Neuronal stem cell (in vitro differentiated cells): ENCODE data around the gene HAUS6.

ENCODE experiments used
- DNase-seq: peaks from one replicate; pipeline ENCODE4 v3.0.0-alpha.2; 2013; ENCODE audit warnings: low spot score
- H2AFZ ChIP-seq: one replicate; pipeline ENCODE4 v1.6.1; 2013; ENCODE audit warnings: mild to moderate bottlenecking, low read length, inconsistent platforms
- H2AK5ac ChIP-seq: 2 replicates; pipeline ENCODE4 v1.6.1; 2013; ENCODE audit warnings: low read depth, mild to moderate bottlenecking, inconsistent platforms, low read length, moderate library complexity, mixed read lengths
- H2BK120ac ChIP-seq: 2 replicates; pipeline ENCODE4 v1.6.1; 2013; ENCODE audit warnings: low read depth, mild to moderate bottlenecking, inconsistent platforms, low read length, moderate library complexity, mixed read lengths
- H2BK12ac ChIP-seq: one replicate; pipeline ENCODE4 v1.6.1; 2013; ENCODE audit warnings: low read length, inconsistent platforms
- H2BK15ac ChIP-seq: 2 replicates; pipeline ENCODE4 v1.6.1; 2013; ENCODE audit warnings: mild to moderate bottlenecking, low read length, inconsistent platforms, mixed read lengths
- H2BK5ac ChIP-seq: one replicate; pipeline ENCODE4 v1.6.1; 2013; ENCODE audit warnings: inconsistent platforms, mild to moderate bottlenecking, low read length, moderate library complexity
- H3K14ac ChIP-seq: one replicate; pipeline ENCODE4 v1.6.1; 2013; ENCODE audit warnings: low read length, inconsistent platforms
- H3K18ac ChIP-seq: 2 replicates; pipeline ENCODE4 v1.6.1; 2013; ENCODE audit warnings: low read length, inconsistent platforms
- H3K23ac ChIP-seq: 2 replicates; pipeline ENCODE4 v1.6.1; 2013; ENCODE audit warnings: low read depth, mild to moderate bottlenecking, mixed read lengths, low read length, inconsistent platforms; ENCODE audit not compliant: poor library complexity
- H3K27ac ChIP-seq: replicated peaks from 3 replicates; pipeline ENCODE4 v1.5.1; 2013; ENCODE audit warnings: low read length, inconsistent platforms
- H3K27me3 ChIP-seq, 3 experiments: 2 replicates each; pipeline ENCODE4 v1.6.1; 2013; ENCODE audit warnings: low read length in 3 of 3, mild to moderate bottlenecking in 2 of 3, inconsistent platforms in 1 of 3, low read depth in 1 of 3, mixed read lengths in 1 of 3, moderate library complexity in 1 of 3; ENCODE audit not compliant: control insufficient read depth in 3 of 3, insufficient read depth in 3 of 3
- H3K36me3 ChIP-seq, 2 donors: replicated peaks in 1 of 2; 2 replicates each; pipeline ENCODE4 v1.6.1; 2013; ENCODE audit warnings: low read length in 2 of 2; ENCODE audit not compliant: control insufficient read depth in 2 of 2, insufficient read depth in 2 of 2
- H3K4ac ChIP-seq: 2 replicates; pipeline ENCODE4 v1.6.1; 2013; ENCODE audit warnings: inconsistent platforms, mild to moderate bottlenecking, low read length, moderate library complexity
- H3K4me1 ChIP-seq, 2 donors: 1 replicate in 1 of 2; 2 replicates in 1 of 2; pipeline ENCODE4 v1.6.1; 2013; ENCODE audit warnings: low read length in 2 of 2, low read depth in 1 of 2; ENCODE audit not compliant: control insufficient read depth in 2 of 2, insufficient read depth in 1 of 2
- H3K4me2 ChIP-seq: one replicate; pipeline ENCODE4 v1.6.1; 2013; ENCODE audit warnings: mild to moderate bottlenecking, low read length, inconsistent platforms; ENCODE audit not compliant: insufficient read depth, poor library complexity, severe bottlenecking
- H3K4me3 ChIP-seq, 2 donors: 2 replicates each; pipeline ENCODE4 v1.5.1; 2013; ENCODE audit warnings: low read length in 2 of 2, mild to moderate bottlenecking in 2 of 2, inconsistent platforms in 1 of 2, moderate library complexity in 1 of 2
- H3K79me1 ChIP-seq: one replicate; pipeline ENCODE4 v1.6.1; 2013; ENCODE audit warnings: low read depth, mild to moderate bottlenecking, inconsistent platforms, low read length, moderate library complexity
- H3K9ac ChIP-seq: one replicate; pipeline ENCODE4 v1.6.1; 2013; ENCODE audit warnings: mild to moderate bottlenecking, low read depth, low read length, inconsistent platforms; ENCODE audit not compliant: poor library complexity
- H3K9me3 ChIP-seq, 2 donors: replicated peaks in 1 of 2; 2 replicates each; pipeline versions ENCODE3 to v1.6.1; 2013; ENCODE audit warnings: low read length in 2 of 2, mild to moderate bottlenecking in 2 of 2, inconsistent platforms in 1 of 2, low read depth in 1 of 2, mixed read lengths in 1 of 2, moderate library complexity in 1 of 2; ENCODE audit not compliant: control insufficient read depth in 2 of 2, insufficient read depth in 1 of 2
- H4K8ac ChIP-seq: one replicate; pipeline ENCODE4 v1.6.1; 2013; ENCODE audit warnings: low read depth, mild to moderate bottlenecking, inconsistent platforms, low read length, moderate library complexity
- H4K91ac ChIP-seq: one replicate; pipeline ENCODE4 v1.6.1; 2013; ENCODE audit warnings: low read length, low read depth, mild to moderate bottlenecking, inconsistent platforms; ENCODE audit not compliant: poor library complexity
- WGBS, 2 donors: extraction: QIAGEN DNeasy Blood & Tissue Kit; methylation state at CpG; one replicate each; pipeline ENCODE4 v1.1.7; 2013; ENCODE audit warnings: missing lambda C conversion rate in 2 of 2, mixed read lengths in 1 of 2; ENCODE audit not compliant: insufficient read length in 2 of 2, insufficient replicate concordance in 1 of 2; ENCODE audit errors: extremely low coverage in 2 of 2; 5-methylcytosine and 5-hydroxymethylcytosine counted together

The HAUS6 gene

GRCh38 chr9:19030899-19031298 lies 71.8 kb downstream of the HAUS6 start:
- Histone ChIP-seq H3K27ac (no peak overlapping the region), H2AK5ac (no peak overlapping the region), H3K23ac (no peak overlapping the region), H3K79me1 (no peaks in the 10 kb centered on the region), H4K91ac (no peak overlapping the region), H2AFZ (no peak overlapping the region), H2BK120ac (no peak overlapping the region), H3K14ac (no peak overlapping the region), H3K9me3 (no peaks in the 10 kb centered on the region), H2BK5ac (no peak overlapping the region), H4K8ac (no peak overlapping the region), H3K4me3 (no peak overlapping the region), H3K27me3 (no peaks in the 10 kb centered on the region), H3K9ac (no peak overlapping the region), H3K4me1 (no peaks in the 10 kb centered on the region), H2BK15ac (no peak overlapping the region), H3K4ac (no peak overlapping the region), H2BK12ac (no peak overlapping the region), H3K18ac (no peak overlapping the region), H3K4me2 (no peak overlapping the region), H3K36me3 (no peaks in the 10 kb centered on the region)
- no peak for DNase-seq
- WGBS, 2 donors: no CpG with 5 or more reads among the region's 1 CpG

- no peak overlapping the region for H4K8ac ChIP-seq
- H3K27ac ChIP-seq: no peak overlapping the region
- WGBS, 2 donors: no CpG with 5 or more reads among the region's 8 CpGs
- no peak overlapping the region for H3K4ac ChIP-seq
- H2BK5ac ChIP-seq: no peak overlapping the region
- H3K23ac ChIP-seq: no peak overlapping the region
- no peak overlapping the region for H3K9ac ChIP-seq
- no peak overlapping the region for H2BK12ac ChIP-seq
- H3K79me1 ChIP-seq: peaks cover 2% of the 10 kb centered on the region
- H2AFZ ChIP-seq: peak overlapping the region; percentile 56
- H4K91ac ChIP-seq: no peak overlapping the region
- H3K36me3 ChIP-seq: no peaks in the 10 kb centered on the region
- no peaks in the 10 kb centered on the region for H3K9me3 ChIP-seq
- H2AK5ac ChIP-seq: no peak overlapping the region
- no peak overlapping the region for H3K4me2 ChIP-seq
- H2BK120ac ChIP-seq: no peak overlapping the region
- H3K4me3 ChIP-seq: no peak overlapping the region
- no peaks in the 10 kb centered on the region for H3K4me1 ChIP-seq
- no peak overlapping the region for H2BK15ac ChIP-seq
- DNase-seq: peak; percentile 64
- no peaks in the 10 kb centered on the region for H3K27me3 ChIP-seq
- no peak overlapping the region for H3K18ac ChIP-seq
- no peak overlapping the region for H3K14ac ChIP-seq
Observed at GRCh38 chr9:19028835-19029451, 73.8 kb downstream of the HAUS6 start.

- H3K18ac ChIP-seq: no peak overlapping the region
- peak overlapping the region; percentile 14 for H4K91ac ChIP-seq
- H2AK5ac ChIP-seq: peak overlapping the region; percentile 78
- no peak overlapping the region for H2BK15ac ChIP-seq
- H3K9me3 ChIP-seq: no peaks in the 10 kb centered on the region
- H3K79me1 ChIP-seq: peaks cover 2% of the 10 kb centered on the region
- peak overlapping the region; percentile 12 for H3K14ac ChIP-seq
- no peak overlapping the region for H2BK5ac ChIP-seq
- H3K23ac ChIP-seq: peak overlapping the region; percentile 10
- H3K4me1 ChIP-seq: no peaks in the 10 kb centered on the region
- no peaks in the 10 kb centered on the region for H3K36me3 ChIP-seq
- no peak for DNase-seq
- H3K9ac ChIP-seq: peak overlapping the region; percentile 55
- no peak overlapping the region for H2AFZ ChIP-seq
- no peak overlapping the region for H3K4me2 ChIP-seq
- no peak overlapping the region for H4K8ac ChIP-seq
- WGBS, 2 donors: no CpG with 5 or more reads among the region's 22 CpGs
- no peak overlapping the region for H3K4me3 ChIP-seq
- H3K27ac ChIP-seq: no peak overlapping the region
- no peak overlapping the region for H3K4ac ChIP-seq
- no peaks in the 10 kb centered on the region for H3K27me3 ChIP-seq
- H2BK120ac ChIP-seq: no peak overlapping the region
- H2BK12ac ChIP-seq: no peak overlapping the region
Observed at GRCh38 chr9:19027825-19028224, 74.9 kb downstream of the HAUS6 start.

GRCh38 chr9:19026375-19026774 lies 76.3 kb downstream of the HAUS6 start:
- Histone ChIP-seq H3K18ac (no peak overlapping the region), H2BK12ac (no peak overlapping the region), H3K27ac (no peak overlapping the region), H4K91ac (no peak overlapping the region), H4K8ac (no peak overlapping the region), H3K4ac (no peak overlapping the region), H3K23ac (no peak overlapping the region), H2AFZ (no peak overlapping the region), H2BK5ac (no peak overlapping the region), H3K4me3 (no peak overlapping the region), H3K36me3 (no peaks in the 10 kb centered on the region), H2BK120ac (no peak overlapping the region), H3K4me1 (no peaks in the 10 kb centered on the region), H2BK15ac (no peak overlapping the region), H3K4me2 (no peak overlapping the region), H3K27me3 (no peaks in the 10 kb centered on the region), H2AK5ac (no peak overlapping the region), H3K14ac (no peak overlapping the region), H3K9me3 (no peaks in the 10 kb centered on the region), H3K9ac (no peak overlapping the region), H3K79me1 (peaks cover 2% of the 10 kb centered on the region)
- WGBS, 2 donors: no CpG with 5 or more reads among the region's 6 CpGs
- DNase-seq: no peak
